ENCODE data around the gene FOXP1.

Gene FOXP1

GRCh38 chr3:71184252-71184651, 399.3 kb downstream of the FOXP1 start:
- ChIA-PET CTCF (no interaction called here), POLR2A (no interaction called here)
- no peak for DNase-seq (ENCODE audit: extremely low spot score)
- TF ChIP-seq CTBP1 (IDR thresholded peaks at IDR 0.05; ENCODE audit: borderline replicate concordance) (no peak), SP1 (IDR thresholded peaks at IDR 0.05) (no peak), NFRKB (IDR thresholded peaks at IDR 0.05) (no peak), L3MBTL2 (conservative IDR thresholded peaks at IDR 0.05) (no peak), PKNOX1 (IDR thresholded peaks at IDR 0.05) (no peak), ARNT (IDR thresholded peaks at IDR 0.05) (no peak), TARDBP (IDR thresholded peaks at IDR 0.05) (no peak), SUZ12 (IDR thresholded peaks at IDR 0.05) (no peak), HDGF (IDR thresholded peaks at IDR 0.05; ENCODE audit: borderline replicate concordance) (no peak), BHLHE40 (IDR thresholded peaks at IDR 0.05; ENCODE audit: borderline replicate concordance) (no peak), FOXK2 (IDR thresholded peaks at IDR 0.05) (no peak), FOXM1 (IDR thresholded peaks at IDR 0.05; ENCODE audit: borderline replicate concordance) (no peak), LEF1 (IDR thresholded peaks at IDR 0.05; ENCODE audit: borderline replicate concordance) (no peak), ZNF384 (IDR thresholded peaks at IDR 0.05) (no peak), ELF4 (IDR thresholded peaks at IDR 0.05) (no peak)

GRCh38 chr3:71183549-71183948, 400.0 kb downstream of the FOXP1 start:
- DNase-seq (ENCODE audit: extremely low spot score): no peak
- ChIA-PET CTCF (no interaction called here), POLR2A (no interaction called here)
- no peak for TF ChIP-seq SUZ12 (IDR thresholded peaks at IDR 0.05)
- TF ChIP-seq SP1 (IDR thresholded peaks at IDR 0.05): no peak
- no peak for TF ChIP-seq ELF4 (IDR thresholded peaks at IDR 0.05)
- TF ChIP-seq L3MBTL2 (conservative IDR thresholded peaks at IDR 0.05): no peak
- TF ChIP-seq FOXA1 (IDR thresholded peaks at IDR 0.05): no peak
- TF ChIP-seq CTBP1 (IDR thresholded peaks at IDR 0.05; ENCODE audit: borderline replicate concordance): no peak
- TF ChIP-seq LEF1 (IDR thresholded peaks at IDR 0.05; ENCODE audit: borderline replicate concordance): no peak
- TF ChIP-seq HDGF (IDR thresholded peaks at IDR 0.05; ENCODE audit: borderline replicate concordance): no peak
- TF ChIP-seq TARDBP (IDR thresholded peaks at IDR 0.05): no peak
- no peak for TF ChIP-seq NFRKB (IDR thresholded peaks at IDR 0.05)
- TF ChIP-seq ARNT (IDR thresholded peaks at IDR 0.05): no peak
- no peak for TF ChIP-seq BHLHE40 (IDR thresholded peaks at IDR 0.05; ENCODE audit: borderline replicate concordance)
- TF ChIP-seq FOXM1 (IDR thresholded peaks at IDR 0.05; ENCODE audit: borderline replicate concordance): no peak
- no peak for TF ChIP-seq PKNOX1 (IDR thresholded peaks at IDR 0.05)
- no peak for TF ChIP-seq ZNF384 (IDR thresholded peaks at IDR 0.05)

- TF ChIP-seq L3MBTL2 (conservative IDR thresholded peaks at IDR 0.05) (no peak), FOXA1 (IDR thresholded peaks at IDR 0.05) (no peak), ARNT (IDR thresholded peaks at IDR 0.05) (no peak), PKNOX1 (IDR thresholded peaks at IDR 0.05) (no peak), FOXK2 (IDR thresholded peaks at IDR 0.05) (no peak), HDGF (IDR thresholded peaks at IDR 0.05; ENCODE audit: borderline replicate concordance) (no peak), ZNF384 (IDR thresholded peaks at IDR 0.05) (no peak), LEF1 (IDR thresholded peaks at IDR 0.05; ENCODE audit: borderline replicate concordance) (no peak), NFRKB (IDR thresholded peaks at IDR 0.05) (no peak), FOXM1 (IDR thresholded peaks at IDR 0.05; ENCODE audit: borderline replicate concordance) (no peak), SP1 (IDR thresholded peaks at IDR 0.05) (no peak), TARDBP (IDR thresholded peaks at IDR 0.05) (no peak), BHLHE40 (IDR thresholded peaks at IDR 0.05; ENCODE audit: borderline replicate concordance) (no peak), SUZ12 (IDR thresholded peaks at IDR 0.05) (no peak)
- ChIA-PET CTCF (no interaction called here), POLR2A (no interaction called here)
- no peak for DNase-seq (ENCODE audit: extremely low spot score)
Observed at GRCh38 chr3:71180524-71180923, 403.0 kb downstream of the FOXP1 start.

GRCh38 chr3:71177375-71177774, 406.2 kb downstream of the FOXP1 start:
- CTCF ChIA-PET: no interaction called here
- no peak for DNase-seq (ENCODE audit: extremely low spot score)
- TF ChIP-seq ARNT (IDR thresholded peaks at IDR 0.05) (no peak), PKNOX1 (IDR thresholded peaks at IDR 0.05) (no peak), L3MBTL2 (conservative IDR thresholded peaks at IDR 0.05) (no peak), FOXM1 (IDR thresholded peaks at IDR 0.05; ENCODE audit: borderline replicate concordance) (no peak), FOXK2 (IDR thresholded peaks at IDR 0.05) (no peak), LEF1 (IDR thresholded peaks at IDR 0.05; ENCODE audit: borderline replicate concordance) (no peak), ELF4 (IDR thresholded peaks at IDR 0.05) (no peak), ZNF384 (IDR thresholded peaks at IDR 0.05) (no peak), SUZ12 (IDR thresholded peaks at IDR 0.05) (no peak), BHLHE40 (IDR thresholded peaks at IDR 0.05; ENCODE audit: borderline replicate concordance) (no peak), CTBP1 (IDR thresholded peaks at IDR 0.05; ENCODE audit: borderline replicate concordance) (no peak)
- POLR2A ChIA-PET: no interaction called here

GRCh38 chr3:71176366-71176765, 407.2 kb downstream of the FOXP1 start:
- POLR2A ChIA-PET: no interaction called here
- CTCF ChIA-PET: interaction anchor here (0.6 to 0.9 kb wide), 2 partner anchors 81 to 255 kb away, joined by 3 read pairs; no protein-coding TSS in a partner anchor
- peak; percentile 19 for DNase-seq (ENCODE audit: extremely low spot score)
- TF ChIP-seq ARNT (IDR thresholded peaks at IDR 0.05) (no peak), ZNF384 (IDR thresholded peaks at IDR 0.05) (peak; percentile 37; the same call in 1 of the 2 replicates)

All from HEK293T (cell line).